ENCODE measurements around the gene PROK1. TPM values are rescaled to one million over a fixed set of nuclear protein-coding genes. Genes with fewer than 3 reads are reported as not detected.

The PROK1 gene
- total and polyA plus RNA-seq, 10 of the 15 experiments (the other 5 are each of a cell fraction or from before 2014, with no cell fraction given) = not detected

GRCh38 chr1:110498270-110498669 is 47.3 kb downstream of the PROK1 start:
- DNase-seq (ENCODE audit: low read depth, low spot score) (no peak), FAIRE-seq (no peak), ATAC-seq (no peak)
- Histone ChIP-seq H3K79me2 (ENCODE audit: control insufficient read depth, insufficient read depth, low read length) (no peaks in the 10 kb centered on the region), H3K27me3 (replicated peaks in 1 of 2; ENCODE audit: control insufficient read depth in 2 of 2, insufficient read depth in 2 of 2, low read length in 1 of 2) (no peaks in the 10 kb centered on the region; a peak in 1 of 4 replicates), H4K20me1 (ENCODE audit: control insufficient read depth, insufficient read depth) (no peaks in the 10 kb centered on the region), H3K36me3 (ENCODE audit: control insufficient read depth in 2 of 2, insufficient read depth in 2 of 2, low read length in 1 of 2) (no peaks in the 10 kb centered on the region), H3K4me1 (ENCODE audit: control insufficient read depth, insufficient read depth, low read length) (no peaks in the 10 kb centered on the region), H3K4me2 (ENCODE audit: control insufficient read depth, insufficient read depth) (no peak overlapping the region), H3K9ac (ENCODE audit: control insufficient read depth, insufficient read depth, low read length) (no peak overlapping the region), H3K27ac (ENCODE audit: control insufficient read depth, insufficient read depth) (no peak overlapping the region), H3K4me3 (no peak overlapping the region), H2AFZ (ENCODE audit: control insufficient read depth, low read depth, low read length) (no peak overlapping the region), H3K9me3 (replicated peaks; ENCODE audit: control insufficient read depth, insufficient read depth, low read length) (no peaks in the 10 kb centered on the region)
- ChIA-PET RAD21 (ENCODE audit: unreplicated experiment) (interaction anchor here (1.1 kb wide), 1 partner anchor 296 kb away, joined by 4 read pairs; no protein-coding TSS in a partner anchor), POLR2A (no interaction called here), SMC1A (ENCODE audit: uncharacterized antibody, unreplicated experiment) (interaction anchor here (1.2 to 3.5 kb wide), 3 partner anchors 10 to 296 kb away, joined by 3 to 28 read pairs (median 3); no protein-coding TSS in a partner anchor), CTCF (interaction anchor here (1.5 to 5.9 kb wide), 6 partner anchors 38 to 296 kb away, joined by 3 to 87 read pairs (median 41); partner anchors contain the start of gene KCNC4)
- in situ Hi-C loops (cut with MboI) (no loop called here), intact Hi-C loops (cut with micrococcal nuclease; ENCODE audit: unreplicated experiment) (no loop called here)
- WGBS (ENCODE audit: insufficient coverage, insufficient replicate concordance, low lambda C conversion rate, missing lambda C conversion rate) = 5% methylated on average over 6 of the region's 6 CpGs
- no peak for TF ChIP-seq FOXK2 (IDR thresholded peaks at IDR 0.05)
- no peak for TF ChIP-seq CREB1 (IDR thresholded peaks at IDR 0.05; ENCODE audit: low read depth)
- no peak for TF ChIP-seq ZNF592 (IDR thresholded peaks at IDR 0.05)
- TF ChIP-seq CTCF (IDR thresholded peaks at IDR 0.05 in 2 of 3, conservative IDR thresholded peaks at IDR 0.05 in 1 of 3; ENCODE audit: control insufficient read depth in 2 of 3, extremely low read depth in 1 of 3, insufficient read depth in 1 of 3, low read depth in 3 of 3, low read length in 3 of 3) = no peak
- TF ChIP-seq ELK1 (IDR thresholded peaks at IDR 0.05; ENCODE audit: low read depth, low read length) = no peak
- TF ChIP-seq MTA3 (IDR thresholded peaks at IDR 0.05; ENCODE audit: borderline replicate concordance, low read length) = no peak
- no peak for TF ChIP-seq KDM1A (IDR thresholded peaks at IDR 0.05; ENCODE audit: borderline replicate concordance)
- TF ChIP-seq PBX3 (IDR thresholded peaks at IDR 0.05; ENCODE audit: insufficient replicate concordance, low read depth, low read length) = no peak
- no peak for TF ChIP-seq CEBPB (IDR thresholded peaks at IDR 0.05; ENCODE audit: borderline replicate concordance in 1 of 2, low read depth in 2 of 2, low read length in 2 of 2)
- TF ChIP-seq SRF (IDR thresholded peaks at IDR 0.05; ENCODE audit: low read depth in 2 of 2, low read length in 2 of 2) = no peak
- TF ChIP-seq MYC (IDR thresholded peaks at IDR 0.05; ENCODE audit: insufficient read depth, insufficient read length, insufficient replicate concordance, low read length, severe bottlenecking) = no peak
- no peak for TF ChIP-seq RCOR1 (conservative IDR thresholded peaks at IDR 0.05; ENCODE audit: low read depth, low read length)
- BruUV-seq (replicated peaks) = no TSS peak
